GM12865 (cell line): ENCODE measurements around the gene ITFG2.

Source experiments
- DNase-seq: peaks from one replicate; pipeline ENCODE4 v3.0.0; 2010; ENCODE audit warnings: low read depth
- H3K4me3 ChIP-seq: 2 replicates; pipeline ENCODE4 v1.5.1; 2011; ENCODE audit warnings: mild to moderate bottlenecking, low read depth, low read length, control low read depth
- CTCF ChIP-seq: IDR thresholded peaks from 2 replicates; pipeline ENCODE4 v1.5.1; 2011; ENCODE audit warnings: low read length, control low read depth, low read depth, inconsistent platforms; ENCODE audit not compliant: insufficient read depth; ENCODE audit errors: missing control alignments

Gene ITFG2

GRCh38 chr12:2804393-2805142 is 7.9 kb upstream of the ITFG2 start:
- DNase-seq, result peak; percentile 38
- TF ChIP-seq CTCF, result no peak
- H3K4me3 ChIP-seq, result no peak overlapping the region

GRCh38 chr12:2805143-2805520 is 7.3 kb upstream of the ITFG2 start:
- no peak for TF ChIP-seq CTCF
- no peak for DNase-seq
- H3K4me3 ChIP-seq, result no peak overlapping the region

GRCh38 chr12:2806700-2807099 is 5.8 kb upstream of the ITFG2 start:
- TF ChIP-seq CTCF, result no peak
- DNase-seq, result no peak
- H3K4me3 ChIP-seq, result no peak overlapping the region

- DNase-seq, result no peak
- peak overlapping the region; percentile 80 for H3K4me3 ChIP-seq
- no peak for TF ChIP-seq CTCF
Measured at GRCh38 chr12:2811801-2812200, 667 bp upstream of the ITFG2 start.

GRCh38 chr12:2813214-2814185 is 1.0 kb downstream of the ITFG2 start:
- DNase-seq, result peak; percentile 77
- TF ChIP-seq CTCF, result peak; percentile 69
- peak overlapping the region; percentile 94 for H3K4me3 ChIP-seq

GRCh38 chr12:2819810-2820209 is 7.3 kb downstream of the ITFG2 start:
- no peak for DNase-seq
- TF ChIP-seq CTCF, result no peak
- no peak overlapping the region for H3K4me3 ChIP-seq
